ENCODE data around the gene DDX10.

- no peak for TF ChIP-seq EZH2 (IDR thresholded peaks at IDR 0.05)
- no peak for TF ChIP-seq FOXP2 (optimal IDR thresholded peaks at IDR 0.05; ENCODE audit: control extremely low read depth, extremely low read length, insufficient read depth)
Measured at GRCh38 chr11:108906329-108906728, 241.5 kb downstream of the DDX10 start.
